PC-9 (cell line): ENCODE data around the gene BUB1B.
"Not testable (repeated sequence)": the region's sequence is repeated elsewhere in the genome, so short reads cannot be mapped to it uniquely, and the experiment has no call there.

Experiments
- EZH2 ChIP-seq: fragments of 200-600 bp; sonication (generic); IDR thresholded peaks from 2 replicates; pipeline ENCODE4 v1.8.0; 2017; ENCODE audit warnings: antibody characterized with exemption, low read depth
- TF ChIP-seq, protein P1 (sequence below): fragments of 200-600 bp; sonication (generic); conservative IDR thresholded peaks from 2 replicates; pipeline ENCODE4 v1.6.1; 2017; ENCODE audit warnings: mixed run types, antibody characterized with exemption, mild to moderate bottlenecking, moderate library complexity

DNA sequence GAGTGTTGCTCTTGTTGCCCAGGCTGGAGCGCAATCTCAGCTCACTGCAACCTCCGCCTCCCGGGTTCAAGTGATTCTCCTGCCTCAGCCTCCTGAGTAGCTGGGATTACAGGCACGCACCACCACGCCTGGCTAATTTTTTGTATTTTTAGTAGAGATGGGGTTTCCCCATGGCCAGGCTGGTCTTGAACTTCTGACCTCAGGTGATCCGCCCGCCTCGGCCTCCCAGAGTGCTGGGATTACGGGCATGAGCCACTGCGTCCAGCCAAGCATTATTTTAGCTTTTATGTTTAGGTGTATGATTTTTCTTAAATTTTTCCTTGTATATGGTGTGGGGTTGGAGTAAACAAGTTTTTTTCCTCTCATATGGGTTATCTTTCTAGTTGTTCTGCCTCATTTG, 6.5 kb downstream of the BUB1B start:
- TF ChIP-seq, protein P1, sequence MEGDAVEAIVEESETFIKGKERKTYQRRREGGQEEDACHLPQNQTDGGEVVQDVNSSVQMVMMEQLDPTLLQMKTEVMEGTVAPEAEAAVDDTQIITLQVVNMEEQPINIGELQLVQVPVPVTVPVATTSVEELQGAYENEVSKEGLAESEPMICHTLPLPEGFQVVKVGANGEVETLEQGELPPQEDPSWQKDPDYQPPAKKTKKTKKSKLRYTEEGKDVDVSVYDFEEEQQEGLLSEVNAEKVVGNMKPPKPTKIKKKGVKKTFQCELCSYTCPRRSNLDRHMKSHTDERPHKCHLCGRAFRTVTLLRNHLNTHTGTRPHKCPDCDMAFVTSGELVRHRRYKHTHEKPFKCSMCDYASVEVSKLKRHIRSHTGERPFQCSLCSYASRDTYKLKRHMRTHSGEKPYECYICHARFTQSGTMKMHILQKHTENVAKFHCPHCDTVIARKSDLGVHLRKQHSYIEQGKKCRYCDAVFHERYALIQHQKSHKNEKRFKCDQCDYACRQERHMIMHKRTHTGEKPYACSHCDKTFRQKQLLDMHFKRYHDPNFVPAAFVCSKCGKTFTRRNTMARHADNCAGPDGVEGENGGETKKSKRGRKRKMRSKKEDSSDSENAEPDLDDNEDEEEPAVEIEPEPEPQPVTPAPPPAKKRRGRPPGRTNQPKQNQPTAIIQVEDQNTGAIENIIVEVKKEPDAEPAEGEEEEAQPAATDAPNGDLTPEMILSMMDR: not testable (repeated sequence)
- TF ChIP-seq EZH2: not testable (repeated sequence)
